GM23338 (cell line): ENCODE measurements around the gene SAMD4A. TPM values are rescaled to one million over a fixed set of nuclear protein-coding genes. Genes with fewer than 3 reads are reported as not detected.
A peak's percentile ranks its signal among the peaks of the same experiment; 100 is the strongest.

Experiments
- ATAC-seq: fragments of 200-7000 bp; cut with Tn5 transposase; 3 replicates; pipeline ENCODE4 v1.9.1; 2020
- DNase-seq: peaks from one replicate; pipeline ENCODE4 v3.0.0-alpha.2; 2015; ENCODE audit warnings: low spot score
- H2AFZ ChIP-seq: fragments of 200-600 bp; sonication (generic); 2 replicates; pipeline ENCODE4 v1.8.0; 2016; ENCODE audit warnings: antibody characterized with exemption, mild to moderate bottlenecking, moderate library complexity
- H3F3A ChIP-seq: fragments of 200-600 bp; sonication (generic); replicated peaks from 2 replicates; pipeline ENCODE4 v1.8.0; 2017; ENCODE audit warnings: antibody characterized with exemption, mixed run types, low read depth
- H3K27ac ChIP-seq: fragments of 200-600 bp; sonication (generic); 2 replicates; pipeline ENCODE4 v1.6.1; 2016; ENCODE audit warnings: low read depth
- H3K27me3 ChIP-seq: fragments of 200-600 bp; sonication (generic); 2 replicates; pipeline ENCODE4 v1.8.0; 2016; ENCODE audit warnings: mild to moderate bottlenecking, mixed run types, moderate library complexity; ENCODE audit not compliant: insufficient read depth
- H3K36me3 ChIP-seq: fragments of 200-600 bp; sonication (generic); 2 replicates; pipeline ENCODE4 v1.8.0; 2016; ENCODE audit warnings: mild to moderate bottlenecking; ENCODE audit not compliant: insufficient read depth
- H3K4me1 ChIP-seq: fragments of 200-600 bp; sonication (generic); 2 replicates; pipeline ENCODE4 v1.8.0; 2016; ENCODE audit warnings: mild to moderate bottlenecking, moderate library complexity; ENCODE audit not compliant: insufficient read depth
- H3K4me2 ChIP-seq: fragments of 200-600 bp; sonication (generic); 2 replicates; pipeline ENCODE4 v1.7.1; 2017; ENCODE audit warnings: mixed run types
- H3K4me3 ChIP-seq: fragments of 200-600 bp; sonication (generic); 2 replicates; pipeline ENCODE4 v1.6.1; 2016; ENCODE audit warnings: mixed run types
- H3K79me2 ChIP-seq: fragments of 200-600 bp; sonication (generic); replicated peaks from 2 replicates; pipeline ENCODE4 v1.8.0; 2017; ENCODE audit warnings: mild to moderate bottlenecking; ENCODE audit not compliant: insufficient read depth
- H3K9me2 ChIP-seq: fragments of 200-600 bp; sonication (generic); 2 replicates; pipeline ENCODE4 v1.8.0; 2017; ENCODE audit not compliant: insufficient read depth
- H4K20me1 ChIP-seq: fragments of 200-600 bp; sonication (generic); replicated peaks from 2 replicates; pipeline ENCODE4 v1.8.0; 2017; ENCODE audit warnings: mild to moderate bottlenecking; ENCODE audit not compliant: insufficient read depth
- H3K27ac Mint-ChIP-seq: 2 replicates; pipeline ENCODE4 v1.8.0; 2020; ENCODE audit warnings: inconsistent platforms, mild to moderate bottlenecking, moderate library complexity, mixed read lengths
- H3K27me3 Mint-ChIP-seq: 3 replicates; pipeline ENCODE4 v1.8.0; 2022; ENCODE audit warnings: low read depth, mild to moderate bottlenecking, moderate library complexity, mixed read lengths, inconsistent platforms; ENCODE audit not compliant: insufficient read depth, poor library complexity
- H3K36me3 Mint-ChIP-seq: 3 replicates; pipeline ENCODE4 v1.8.0; 2021; ENCODE audit warnings: low read depth, mild to moderate bottlenecking, inconsistent platforms, moderate library complexity, mixed read lengths
- H3K4me1 Mint-ChIP-seq: 3 replicates; pipeline ENCODE4 v1.8.0; 2020; ENCODE audit warnings: mild to moderate bottlenecking, inconsistent platforms, mixed read lengths
- H3K4me3 Mint-ChIP-seq: 3 replicates; pipeline ENCODE4 v1.8.0; 2021; ENCODE audit warnings: moderate library complexity, mild to moderate bottlenecking, inconsistent platforms, mixed read lengths
- H3K9me3 Mint-ChIP-seq: 3 replicates; pipeline ENCODE4 v1.8.0; 2020; ENCODE audit warnings: moderate library complexity, mild to moderate bottlenecking, inconsistent platforms, mixed read lengths
- CREB1 ChIP-seq: fragments of 250-450 bp; sonication (Bioruptor Pico); IDR thresholded peaks from 2 replicates; pipeline ENCODE4 v1.5.0; 2020; ENCODE audit warnings: low read depth, mild to moderate bottlenecking, moderate library complexity
- EZH2 ChIP-seq: fragments of 200-600 bp; sonication (generic); IDR thresholded peaks from one replicate; pipeline ENCODE4 v1.8.0; 2017; ENCODE audit warnings: antibody characterized with exemption, mild to moderate bottlenecking, low read depth; ENCODE audit not compliant: unreplicated experiment
- EZH2phosphoT487 ChIP-seq: fragments of 200-600 bp; sonication (generic); IDR thresholded peaks from one replicate; pipeline ENCODE4 v1.8.1; 2018; ENCODE audit warnings: antibody characterized with exemption; ENCODE audit not compliant: unreplicated experiment
- JUNB ChIP-seq: IDR thresholded peaks from one replicate; pipeline ENCODE4 v1.6.1; 2016; ENCODE audit warnings: antibody characterized with exemption; ENCODE audit not compliant: unreplicated experiment
- NANOG ChIP-seq: IDR thresholded peaks from 2 replicates; pipeline ENCODE4 v1.6.1; 2016; ENCODE audit warnings: antibody characterized with exemption, borderline replicate concordance
- POLR2AphosphoS5 ChIP-seq: IDR thresholded peaks from 2 replicates; pipeline ENCODE4 v1.6.1; 2016; ENCODE audit warnings: antibody characterized with exemption, low read depth
- STAT1 ChIP-seq: IDR thresholded peaks from one replicate; pipeline ENCODE4 v1.6.1; 2016; ENCODE audit warnings: antibody characterized with exemption; ENCODE audit not compliant: unreplicated experiment
- ZNF114 ChIP-seq: fragments of 250-450 bp; sonication (Bioruptor Pico); IDR thresholded peaks from 2 replicates; pipeline ENCODE4 v1.5.0; 2020; ENCODE audit warnings: mild to moderate bottlenecking, moderate library complexity
- polyA plus RNA-seq: library from polyadenylated mRNA; unstranded; fragments of >200 nt; fragmentation: Nextera tagmentation; extraction: Ambion mirVana; gene quantifications from 2 replicates; pipeline ENCODE4 v1.2.1, GENCODE V29; 2016
- total RNA-seq: library from RNA; depleted of rRNA; stranded (reverse); fragments of >200 nt; shearing (Covaris generic); gene quantifications from 2 replicates; pipeline ENCODE4 v1.2.3, GENCODE V29; 2014
- TF ChIP-seq, protein P1 (sequence below): IDR thresholded peaks from one replicate; pipeline ENCODE4 v1.6.1; 2018; ENCODE audit warnings: antibody characterized with exemption; ENCODE audit not compliant: unreplicated experiment
- TF ChIP-seq, protein P2 (sequence below): IDR thresholded peaks from 2 replicates; pipeline ENCODE4 v1.6.1; 2016; ENCODE audit warnings: antibody characterized with exemption
- TF ChIP-seq, protein P3 (sequence below), 2 experiments: fragments of 200-600 bp in 1 of 2; sonication (generic) in 1 of 2; conservative IDR thresholded peaks; 2 replicates each; pipeline versions ENCODE4 v1.5.1 to v1.6.1; 2016 to 2017; ENCODE audit warnings: antibody characterized with exemption in 2 of 2, low read depth in 2 of 2, mild to moderate bottlenecking in 2 of 2, moderate library complexity in 1 of 2

Gene SAMD4A
- total and polyA plus RNA-seq, 2 experiments from 2014 or later: 1.6 to 6.9 TPM

GRCh38 chr14:54533100-54533499, 33.8 kb upstream of the SAMD4A start:
- H3K4me1 ChIP-seq: peaks cover 22% of the 10 kb centered on the region
- Mint-ChIP-seq H3K4me1 (peaks cover 22% of the 10 kb centered on the region), H3K9me3 (no peaks in the 10 kb centered on the region), H3K4me3 (no peak overlapping the region), H3K27ac (peak overlapping the region; percentile 85), H3K36me3 (peaks cover 2% of the 10 kb centered on the region; the same call in 2 of the 3 replicates), H3K27me3 (no peaks in the 10 kb centered on the region)
- peaks cover 2% of the 10 kb centered on the region; the same call in 1 of the 2 replicates for H3K36me3 ChIP-seq
- H3K27ac ChIP-seq: peak overlapping the region; percentile 64; the same call in 1 of the 2 replicates
- no peaks in the 10 kb centered on the region for H3K79me2 ChIP-seq
- peak; percentile 80 for ATAC-seq
- no peak overlapping the region for H2AFZ ChIP-seq
- no peaks in the 10 kb centered on the region for H3K27me3 ChIP-seq
- H3K9me2 ChIP-seq: no peaks in the 10 kb centered on the region
- no peaks in the 10 kb centered on the region for H4K20me1 ChIP-seq
- H3F3A ChIP-seq: no peaks in the 10 kb centered on the region
- TF ChIP-seq EZH2 (no peak), POLR2AphosphoS5 (no peak), ZNF114 (no peak), STAT1 (no peak), CREB1 (CRISPR knock-in tag) (no peak), EZH2phosphoT487 (no peak)
- TF ChIP-seq, protein P1, sequence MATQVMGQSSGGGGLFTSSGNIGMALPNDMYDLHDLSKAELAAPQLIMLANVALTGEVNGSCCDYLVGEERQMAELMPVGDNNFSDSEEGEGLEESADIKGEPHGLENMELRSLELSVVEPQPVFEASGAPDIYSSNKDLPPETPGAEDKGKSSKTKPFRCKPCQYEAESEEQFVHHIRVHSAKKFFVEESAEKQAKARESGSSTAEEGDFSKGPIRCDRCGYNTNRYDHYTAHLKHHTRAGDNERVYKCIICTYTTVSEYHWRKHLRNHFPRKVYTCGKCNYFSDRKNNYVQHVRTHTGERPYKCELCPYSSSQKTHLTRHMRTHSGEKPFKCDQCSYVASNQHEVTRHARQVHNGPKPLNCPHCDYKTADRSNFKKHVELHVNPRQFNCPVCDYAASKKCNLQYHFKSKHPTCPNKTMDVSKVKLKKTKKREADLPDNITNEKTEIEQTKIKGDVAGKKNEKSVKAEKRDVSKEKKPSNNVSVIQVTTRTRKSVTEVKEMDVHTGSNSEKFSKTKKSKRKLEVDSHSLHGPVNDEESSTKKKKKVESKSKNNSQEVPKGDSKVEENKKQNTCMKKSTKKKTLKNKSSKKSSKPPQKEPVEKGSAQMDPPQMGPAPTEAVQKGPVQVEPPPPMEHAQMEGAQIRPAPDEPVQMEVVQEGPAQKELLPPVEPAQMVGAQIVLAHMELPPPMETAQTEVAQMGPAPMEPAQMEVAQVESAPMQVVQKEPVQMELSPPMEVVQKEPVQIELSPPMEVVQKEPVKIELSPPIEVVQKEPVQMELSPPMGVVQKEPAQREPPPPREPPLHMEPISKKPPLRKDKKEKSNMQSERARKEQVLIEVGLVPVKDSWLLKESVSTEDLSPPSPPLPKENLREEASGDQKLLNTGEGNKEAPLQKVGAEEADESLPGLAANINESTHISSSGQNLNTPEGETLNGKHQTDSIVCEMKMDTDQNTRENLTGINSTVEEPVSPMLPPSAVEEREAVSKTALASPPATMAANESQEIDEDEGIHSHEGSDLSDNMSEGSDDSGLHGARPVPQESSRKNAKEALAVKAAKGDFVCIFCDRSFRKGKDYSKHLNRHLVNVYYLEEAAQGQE: no peak
- TF ChIP-seq, protein P2, sequence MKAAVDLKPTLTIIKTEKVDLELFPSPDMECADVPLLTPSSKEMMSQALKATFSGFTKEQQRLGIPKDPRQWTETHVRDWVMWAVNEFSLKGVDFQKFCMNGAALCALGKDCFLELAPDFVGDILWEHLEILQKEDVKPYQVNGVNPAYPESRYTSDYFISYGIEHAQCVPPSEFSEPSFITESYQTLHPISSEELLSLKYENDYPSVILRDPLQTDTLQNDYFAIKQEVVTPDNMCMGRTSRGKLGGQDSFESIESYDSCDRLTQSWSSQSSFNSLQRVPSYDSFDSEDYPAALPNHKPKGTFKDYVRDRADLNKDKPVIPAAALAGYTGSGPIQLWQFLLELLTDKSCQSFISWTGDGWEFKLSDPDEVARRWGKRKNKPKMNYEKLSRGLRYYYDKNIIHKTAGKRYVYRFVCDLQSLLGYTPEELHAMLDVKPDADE: no peak
- H3K4me3 ChIP-seq: no peak overlapping the region
- H3K4me2 ChIP-seq: no peak overlapping the region
- DNase-seq: peak; percentile 41

DNA sequence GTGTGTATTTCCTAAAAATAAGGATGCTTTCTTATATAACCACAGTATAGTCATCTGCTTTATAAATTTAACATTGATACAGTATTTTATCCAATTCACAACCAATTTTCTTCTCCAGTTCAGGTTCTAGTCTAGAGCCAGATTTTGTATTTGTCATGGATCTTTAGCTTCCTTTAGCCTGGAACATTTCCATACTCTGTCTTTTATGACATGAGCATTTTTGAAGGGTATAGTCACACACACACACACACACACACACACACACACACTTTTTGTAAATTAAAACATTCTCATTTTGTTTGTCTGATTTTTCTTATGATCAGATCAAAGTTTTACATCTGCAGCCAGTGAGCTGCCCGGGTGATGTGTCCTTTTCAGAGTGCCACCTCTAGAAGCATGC, 31.8 kb upstream of the SAMD4A start:
- H3K9me2 ChIP-seq: no peaks in the 10 kb centered on the region
- H2AFZ ChIP-seq: no peak overlapping the region
- H3K9me3 Mint-ChIP-seq: no peaks in the 10 kb centered on the region
- H4K20me1 ChIP-seq: no peaks in the 10 kb centered on the region
- peaks cover 4% of the 10 kb centered on the region; the same call in 2 of the 3 replicates for H3K36me3 Mint-ChIP-seq
- peak overlapping the region; percentile 65; the same call in 1 of the 2 replicates for H3K27ac ChIP-seq
- H3K79me2 ChIP-seq: no peaks in the 10 kb centered on the region
- H3K4me1 ChIP-seq: peaks cover 22% of the 10 kb centered on the region
- TF ChIP-seq ZNF114 (no peak), POLR2AphosphoS5 (no peak), EZH2phosphoT487 (no peak), JUNB (no peak), EZH2 (no peak), NANOG (no peak)
- TF ChIP-seq, protein P1: no peak
- TF ChIP-seq, protein P3, sequence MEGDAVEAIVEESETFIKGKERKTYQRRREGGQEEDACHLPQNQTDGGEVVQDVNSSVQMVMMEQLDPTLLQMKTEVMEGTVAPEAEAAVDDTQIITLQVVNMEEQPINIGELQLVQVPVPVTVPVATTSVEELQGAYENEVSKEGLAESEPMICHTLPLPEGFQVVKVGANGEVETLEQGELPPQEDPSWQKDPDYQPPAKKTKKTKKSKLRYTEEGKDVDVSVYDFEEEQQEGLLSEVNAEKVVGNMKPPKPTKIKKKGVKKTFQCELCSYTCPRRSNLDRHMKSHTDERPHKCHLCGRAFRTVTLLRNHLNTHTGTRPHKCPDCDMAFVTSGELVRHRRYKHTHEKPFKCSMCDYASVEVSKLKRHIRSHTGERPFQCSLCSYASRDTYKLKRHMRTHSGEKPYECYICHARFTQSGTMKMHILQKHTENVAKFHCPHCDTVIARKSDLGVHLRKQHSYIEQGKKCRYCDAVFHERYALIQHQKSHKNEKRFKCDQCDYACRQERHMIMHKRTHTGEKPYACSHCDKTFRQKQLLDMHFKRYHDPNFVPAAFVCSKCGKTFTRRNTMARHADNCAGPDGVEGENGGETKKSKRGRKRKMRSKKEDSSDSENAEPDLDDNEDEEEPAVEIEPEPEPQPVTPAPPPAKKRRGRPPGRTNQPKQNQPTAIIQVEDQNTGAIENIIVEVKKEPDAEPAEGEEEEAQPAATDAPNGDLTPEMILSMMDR (conservative IDR thresholded peaks at IDR 0.05; ENCODE audit: low read depth in 2 of 2): no peak
- H3K36me3 ChIP-seq: peaks cover 8% of the 10 kb centered on the region; the same call in 1 of the 2 replicates
- no peaks in the 10 kb centered on the region for H3K27me3 Mint-ChIP-seq
- H3K4me3 ChIP-seq: no peak overlapping the region
- H3K4me3 Mint-ChIP-seq: no peak overlapping the region
- peaks cover 22% of the 10 kb centered on the region for H3K4me1 Mint-ChIP-seq
- H3K4me2 ChIP-seq: peak overlapping the region; percentile 53
- H3K27ac Mint-ChIP-seq: peak overlapping the region; percentile 78
- H3F3A ChIP-seq: no peaks in the 10 kb centered on the region
- no peak for ATAC-seq
- no peak for DNase-seq
- no peaks in the 10 kb centered on the region for H3K27me3 ChIP-seq
